H1 (cell line): ENCODE results near the gene RND3. TPM values are rescaled to one million over a fixed set of nuclear protein-coding genes. Genes with fewer than 3 reads are reported as not detected.

Experiments used
- CTBP2 ChIP-seq: IDR thresholded peaks from 2 replicates; pipeline ENCODE4 v1.7.0; 2011; ENCODE audit warnings: borderline replicate concordance, mild to moderate bottlenecking, moderate library complexity, mixed read lengths, low read length; ENCODE audit not compliant: insufficient read depth, insufficient read length
- polyA plus RNA-seq, 7 experiments: library from polyadenylated mRNA; depleted of rRNA in 3 of 7; stranded (reverse) in 5 of 7; unstranded in 2 of 7; fragments of >200 nt in 5 of 7; fragments of 200-250 nt in 2 of 7; gene quantifications; 1 replicate in 5 of 7; 2 replicates in 1 of 7; 4 replicates in 1 of 7; pipeline versions ENCODE4 v1.2.1 to v1.2.3, GENCODE V29; 2011 to 2013; ENCODE audit warnings: missing spikeins in 2 of 7, mixed read lengths in 2 of 7
- total RNA-seq: library from RNA; stranded (reverse); fragmentation: NEBNext Ultra II Directional; extraction: Animal tissue kit (Norgen Biotek cat#: 25700); gene quantifications from 2 replicates; pipeline ENCODE4 v1.2.1, GENCODE V29; 2021
- TF ChIP-seq, protein P1 (sequence below): IDR thresholded peaks from 2 replicates; pipeline ENCODE4 v1.6.1; 2012; ENCODE audit warnings: low read length, inconsistent platforms

RND3 gene
- total and polyA plus RNA-seq, 2 of the 8 experiments (the other 6 are each of a cell fraction or from before 2014, with no cell fraction given), result 12.2 to 25.6 TPM

DNA sequence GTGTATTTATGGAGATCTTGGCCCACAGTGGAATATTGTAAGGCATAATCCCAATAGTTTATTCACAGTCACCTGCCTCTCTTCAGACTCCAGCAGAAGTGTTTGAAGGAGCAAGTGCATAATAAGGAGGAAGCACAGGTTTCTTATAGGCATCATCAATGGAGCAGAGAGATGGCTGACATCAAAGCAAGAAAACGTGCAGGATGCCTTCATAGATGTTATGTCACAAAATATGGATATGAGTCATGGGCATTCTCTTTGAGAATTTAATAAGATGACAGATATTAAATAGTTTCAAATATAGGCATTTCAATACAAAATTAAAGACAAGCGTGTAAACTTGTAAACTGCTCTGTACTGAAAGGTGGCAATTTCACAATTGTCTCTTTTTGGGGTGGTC lies 4.0 kb upstream of the RND3 start (continued):
- TF ChIP-seq, protein P1, sequence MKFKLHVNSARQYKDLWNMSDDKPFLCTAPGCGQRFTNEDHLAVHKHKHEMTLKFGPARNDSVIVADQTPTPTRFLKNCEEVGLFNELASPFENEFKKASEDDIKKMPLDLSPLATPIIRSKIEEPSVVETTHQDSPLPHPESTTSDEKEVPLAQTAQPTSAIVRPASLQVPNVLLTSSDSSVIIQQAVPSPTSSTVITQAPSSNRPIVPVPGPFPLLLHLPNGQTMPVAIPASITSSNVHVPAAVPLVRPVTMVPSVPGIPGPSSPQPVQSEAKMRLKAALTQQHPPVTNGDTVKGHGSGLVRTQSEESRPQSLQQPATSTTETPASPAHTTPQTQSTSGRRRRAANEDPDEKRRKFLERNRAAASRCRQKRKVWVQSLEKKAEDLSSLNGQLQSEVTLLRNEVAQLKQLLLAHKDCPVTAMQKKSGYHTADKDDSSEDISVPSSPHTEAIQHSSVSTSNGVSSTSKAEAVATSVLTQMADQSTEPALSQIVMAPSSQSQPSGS, result no peak
- TF ChIP-seq CTBP2, result no peak
